Thyroid gland (tissue), 4 donors: ENCODE results near the gene CPNE8. TPM values are rescaled to one million over a fixed set of nuclear protein-coding genes. Genes with fewer than 3 reads are reported as not detected.

Experiments
- DNase-seq, 2 donors: peaks; one replicate each; pipeline ENCODE4 v3.0.0-alpha.2; 2019
- H3K27ac ChIP-seq, 3 donors: fragments of 200-600 bp; sonication (generic); 1 replicate in 2 of 3; 2 replicates in 1 of 3; pipeline ENCODE4 v1.5.1; 2016 to 2019; ENCODE audit warnings: mild to moderate bottlenecking in 1 of 3, moderate library complexity in 1 of 3
- H3K27me3 ChIP-seq: fragments of 200-600 bp; sonication (generic); one replicate; pipeline ENCODE4 v1.5.1; 2019
- H3K36me3 ChIP-seq, 2 donors: fragments of 200-600 bp; sonication (generic); one replicate each; pipeline ENCODE4 v1.5.1; 2016 to 2019
- H3K4me1 ChIP-seq, 2 donors: fragments of 200-600 bp; sonication (generic); one replicate each; pipeline ENCODE4 v1.5.1; 2017 to 2019
- H3K4me3 ChIP-seq, 3 donors: fragments of 200-600 bp; sonication (generic); replicated peaks in 1 of 3; 1 replicate in 2 of 3; 2 replicates in 1 of 3; pipeline ENCODE4 v1.5.1; 2016; ENCODE audit warnings: mild to moderate bottlenecking in 1 of 3
- H3K9me3 ChIP-seq: fragments of 200-600 bp; sonication (generic); one replicate; pipeline ENCODE4 v1.5.1; 2017
- POLR2A ChIP-seq, 2 donors: fragments of 450-650 bp; IDR thresholded peaks; one replicate each; pipeline ENCODE4 v1.6.1; 2017; ENCODE audit warnings: antibody characterized with exemption in 2 of 2, mild to moderate bottlenecking in 2 of 2, moderate library complexity in 1 of 2
- WGBS, 2 donors: methylation state at CpG; one replicate each; pipeline ENCODE4 v1.1.5; 2017; 5-methylcytosine and 5-hydroxymethylcytosine counted together
- intact Hi-C: fragments of 100-400 bp; cut with DNase I; formaldehyde crosslinking; loops from one replicate; pipeline ENCODE4 v1.15.1; 2023
- total RNA-seq, 4 donors: library from RNA; depleted of rRNA; stranded (reverse); fragments of >200 nt; gene quantifications; one replicate each; pipeline ENCODE4 v1.2.3, GENCODE V29; 2016
- TF ChIP-seq, protein P1 (sequence below), 6 experiments: fragments of 200-600 bp in 3 of 6; fragments of 450-650 bp in 3 of 6; sonication (generic) in 3 of 6; IDR thresholded peaks; one replicate each; pipeline ENCODE4 v1.5.1; 2016 to 2019; ENCODE audit warnings: antibody characterized with exemption in 6 of 6, mild to moderate bottlenecking in 2 of 6, inconsistent platforms in 1 of 6, moderate library complexity in 1 of 6

Gene CPNE8
- total RNA-seq, 4 donors from 2014 or later: 19.1 to 32.0 (median 26.0) TPM

DNA sequence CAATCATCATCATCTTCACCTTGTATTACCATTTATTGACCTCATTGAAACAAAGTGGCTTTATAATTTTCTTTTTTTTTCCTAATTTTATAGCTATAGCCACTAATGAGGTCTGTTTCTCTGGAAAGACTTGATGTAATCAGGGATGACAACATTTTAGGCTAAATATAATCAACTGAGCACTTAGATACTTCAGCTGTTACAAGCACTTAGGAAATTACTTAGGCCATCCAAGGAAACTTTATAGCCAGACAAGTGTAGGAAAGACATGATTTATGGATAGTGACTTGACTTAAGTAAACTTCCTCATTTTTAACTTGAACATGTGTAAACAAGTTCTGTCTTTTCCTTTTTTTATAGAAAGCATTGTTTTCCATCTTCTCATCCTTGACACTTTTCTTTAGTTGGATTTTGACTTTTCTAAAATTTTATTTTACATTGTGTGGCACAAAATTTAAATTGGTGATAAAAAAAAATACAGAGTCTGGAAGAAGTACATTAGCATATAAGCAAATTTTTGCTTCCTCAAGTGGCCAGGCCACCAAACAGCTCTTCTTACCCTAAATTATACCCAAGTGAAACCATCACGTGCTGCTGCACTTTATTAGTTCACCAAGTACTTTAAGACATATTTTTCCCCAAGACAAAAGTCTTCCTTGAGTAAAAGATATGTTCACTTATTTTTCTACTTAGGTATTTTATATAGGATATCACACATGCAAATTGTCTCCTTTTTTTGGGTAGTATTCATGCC, 15.1 kb downstream of the CPNE8 start:
- WGBS, 2 donors: 76 to 82% methylated on average over 1 of the region's 1 CpG
- no peak for TF ChIP-seq POLR2A (IDR thresholded peaks at IDR 0.05)
- H3K4me3 ChIP-seq: no peak overlapping the region
- no peaks in the 10 kb centered on the region for H3K36me3 ChIP-seq
- H3K27ac ChIP-seq: no peak overlapping the region
- no peaks in the 10 kb centered on the region for H3K27me3 ChIP-seq
- H3K4me1 ChIP-seq: peaks cover 5 to 7% of the 10 kb centered on the region in 2 donors
- H3K9me3 ChIP-seq: no peaks in the 10 kb centered on the region
- DNase-seq: no peak
- intact Hi-C loops: no loop called here

DNA sequence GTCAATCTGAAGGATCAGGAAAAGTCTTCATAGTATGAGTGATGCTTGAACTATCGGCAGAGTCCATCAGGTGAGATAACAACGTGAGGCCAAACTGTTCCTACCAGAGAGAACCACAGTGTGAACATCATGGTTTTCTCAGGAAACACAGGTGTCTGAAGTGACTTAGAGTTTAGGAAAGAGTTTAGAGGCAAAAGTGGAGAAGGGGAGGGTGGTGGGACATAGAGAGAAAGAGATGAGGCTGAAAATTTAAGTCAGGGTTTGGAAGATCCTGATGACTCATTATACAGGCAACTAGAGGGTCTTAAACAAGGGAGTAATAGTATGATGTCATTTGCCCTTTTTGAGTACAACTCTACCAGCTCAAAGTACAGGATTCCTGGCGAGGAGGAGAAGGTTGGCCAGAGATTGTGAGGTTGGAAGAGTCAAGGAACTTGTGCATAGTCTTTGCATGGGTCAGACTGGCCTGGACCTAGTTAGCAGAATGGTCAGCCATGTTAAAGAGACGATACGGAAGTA, 16.0 kb downstream of the CPNE8 start:
- H3K27me3 ChIP-seq: no peaks in the 10 kb centered on the region
- WGBS, 2 donors: 95 to 97% methylated on average over 5 of the region's 5 CpGs
- DNase-seq: no peak
- H3K4me3 ChIP-seq: no peak overlapping the region
- no peak for TF ChIP-seq POLR2A (IDR thresholded peaks at IDR 0.05)
- TF ChIP-seq, protein P1, sequence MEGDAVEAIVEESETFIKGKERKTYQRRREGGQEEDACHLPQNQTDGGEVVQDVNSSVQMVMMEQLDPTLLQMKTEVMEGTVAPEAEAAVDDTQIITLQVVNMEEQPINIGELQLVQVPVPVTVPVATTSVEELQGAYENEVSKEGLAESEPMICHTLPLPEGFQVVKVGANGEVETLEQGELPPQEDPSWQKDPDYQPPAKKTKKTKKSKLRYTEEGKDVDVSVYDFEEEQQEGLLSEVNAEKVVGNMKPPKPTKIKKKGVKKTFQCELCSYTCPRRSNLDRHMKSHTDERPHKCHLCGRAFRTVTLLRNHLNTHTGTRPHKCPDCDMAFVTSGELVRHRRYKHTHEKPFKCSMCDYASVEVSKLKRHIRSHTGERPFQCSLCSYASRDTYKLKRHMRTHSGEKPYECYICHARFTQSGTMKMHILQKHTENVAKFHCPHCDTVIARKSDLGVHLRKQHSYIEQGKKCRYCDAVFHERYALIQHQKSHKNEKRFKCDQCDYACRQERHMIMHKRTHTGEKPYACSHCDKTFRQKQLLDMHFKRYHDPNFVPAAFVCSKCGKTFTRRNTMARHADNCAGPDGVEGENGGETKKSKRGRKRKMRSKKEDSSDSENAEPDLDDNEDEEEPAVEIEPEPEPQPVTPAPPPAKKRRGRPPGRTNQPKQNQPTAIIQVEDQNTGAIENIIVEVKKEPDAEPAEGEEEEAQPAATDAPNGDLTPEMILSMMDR (IDR thresholded peaks at IDR 0.05): no peak
- intact Hi-C loops: no loop called here
- H3K27ac ChIP-seq: no peak overlapping the region
- peaks cover 5 to 7% of the 10 kb centered on the region in 2 donors for H3K4me1 ChIP-seq
- H3K9me3 ChIP-seq: no peaks in the 10 kb centered on the region
- no peaks in the 10 kb centered on the region for H3K36me3 ChIP-seq

DNA sequence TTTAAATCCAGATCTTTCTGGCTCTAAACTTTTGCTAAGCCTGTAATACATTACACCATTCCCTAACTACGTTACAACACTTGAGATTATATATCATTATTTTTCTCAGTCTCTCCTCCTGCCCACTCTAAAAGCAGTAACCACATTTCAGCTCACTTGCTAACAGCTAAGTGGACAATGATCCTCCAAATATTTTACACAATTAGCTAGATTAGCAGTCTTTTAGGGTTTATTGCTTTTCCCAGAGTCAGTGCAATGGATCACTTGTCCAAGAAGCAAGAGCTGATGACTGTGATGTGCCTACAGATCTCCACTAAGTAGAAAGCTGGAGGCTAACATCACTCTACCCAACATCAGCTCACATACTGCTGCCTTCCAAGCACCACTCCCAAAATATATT, 17.6 kb downstream of the CPNE8 start:
- WGBS, 2 donors: 86 to 87% methylated on average over 1 of the region's 1 CpG
- Histone ChIP-seq H3K4me3 (no peak overlapping the region), H3K27ac (no peak overlapping the region), H3K9me3 (no peaks in the 10 kb centered on the region), H3K4me1 (peaks cover 5 to 7% of the 10 kb centered on the region in 2 donors), H3K27me3 (no peaks in the 10 kb centered on the region), H3K36me3 (no peaks in the 10 kb centered on the region)
- no peak for DNase-seq
- intact Hi-C loops: no loop called here
- no peak for TF ChIP-seq POLR2A (IDR thresholded peaks at IDR 0.05)
- TF ChIP-seq, protein P1 (IDR thresholded peaks at IDR 0.05): no peak

DNA sequence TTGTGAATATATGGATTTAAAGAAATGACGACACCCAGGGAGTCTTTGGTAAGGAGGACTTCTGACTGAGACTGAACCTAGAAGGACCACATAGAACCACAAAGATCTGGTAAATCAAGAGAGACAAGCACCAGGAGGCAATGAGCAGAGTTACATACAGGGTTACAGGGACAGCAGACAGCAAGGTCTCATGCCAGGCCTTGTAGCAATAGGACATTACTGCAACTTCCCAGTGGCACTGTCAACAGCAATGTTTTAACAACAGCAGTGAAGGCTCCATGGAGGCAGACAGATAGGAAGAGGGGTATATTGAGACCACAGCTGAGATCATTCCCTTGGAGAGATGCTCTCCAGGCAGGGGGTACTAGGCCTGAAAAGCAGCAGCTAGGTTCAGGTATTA, 18.5 kb downstream of the CPNE8 start:
- no peaks in the 10 kb centered on the region for H3K27me3 ChIP-seq
- WGBS, 2 donors: 96 to 98% methylated on average over 1 of the region's 1 CpG
- intact Hi-C loops: no loop called here
- DNase-seq: no peak
- peaks cover 2 to 3% of the 10 kb centered on the region in 2 donors for H3K4me1 ChIP-seq
- no peaks in the 10 kb centered on the region for H3K9me3 ChIP-seq
- no peak for TF ChIP-seq POLR2A (IDR thresholded peaks at IDR 0.05)
- no peak overlapping the region for H3K27ac ChIP-seq
- no peak overlapping the region for H3K4me3 ChIP-seq
- H3K36me3 ChIP-seq: no peaks in the 10 kb centered on the region

DNA sequence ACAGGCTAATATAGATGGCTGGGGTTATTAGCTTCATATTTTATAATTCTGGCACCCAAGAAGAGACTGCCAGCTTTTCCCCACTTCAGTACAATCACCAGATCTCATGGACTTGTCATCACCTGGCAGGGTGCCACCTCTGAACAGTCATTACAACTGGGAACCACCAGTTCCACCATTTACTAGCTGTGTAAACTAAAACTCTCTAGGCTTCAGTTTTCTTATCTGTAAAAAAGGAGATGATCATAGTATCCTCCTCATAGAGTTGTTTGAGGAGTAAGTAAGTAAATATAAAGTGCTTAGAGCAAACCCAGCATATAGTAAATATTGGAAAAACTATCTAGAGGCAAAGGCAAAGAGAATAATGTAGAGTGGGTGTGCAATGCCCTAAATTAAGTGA, 19.3 kb downstream of the CPNE8 start:
- TF ChIP-seq POLR2A (IDR thresholded peaks at IDR 0.05): no peak
- TF ChIP-seq, protein P1 (IDR thresholded peaks at IDR 0.05): no peak
- H3K27ac ChIP-seq: no peak overlapping the region
- peak; percentile 20 to 35 for DNase-seq
- H3K9me3 ChIP-seq: no peaks in the 10 kb centered on the region
- no peak overlapping the region for H3K4me3 ChIP-seq
- no peaks in the 10 kb centered on the region for H3K27me3 ChIP-seq
- no peaks in the 10 kb centered on the region for H3K36me3 ChIP-seq
- intact Hi-C loops: no loop called here
- H3K4me1 ChIP-seq: no peaks in the 10 kb centered on the region

DNA sequence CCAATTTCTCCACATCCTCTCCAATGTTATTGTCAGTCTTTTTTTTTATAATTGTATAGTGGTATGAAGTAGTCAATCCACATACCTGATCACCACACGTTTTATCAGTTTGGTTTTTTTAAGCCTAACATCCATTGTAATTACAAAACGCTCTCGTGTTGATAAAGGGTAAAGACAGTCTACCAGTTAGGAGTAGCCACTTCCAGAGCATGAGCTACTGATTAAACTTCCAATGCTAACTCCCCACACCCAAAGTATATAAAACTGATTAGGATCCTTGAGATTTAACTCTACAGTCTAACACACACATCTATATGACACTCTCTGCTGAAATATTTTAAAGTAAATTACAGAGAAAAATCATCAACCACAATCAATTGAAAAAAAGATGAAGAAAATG, 20.7 kb downstream of the CPNE8 start:
- TF ChIP-seq, protein P1 (IDR thresholded peaks at IDR 0.05): no peak
- no peak for DNase-seq
- Histone ChIP-seq H3K27me3 (no peaks in the 10 kb centered on the region), H3K36me3 (no peaks in the 10 kb centered on the region), H3K4me3 (no peak overlapping the region), H3K9me3 (no peaks in the 10 kb centered on the region), H3K27ac (no peak overlapping the region), H3K4me1 (no peaks in the 10 kb centered on the region)
- WGBS, 2 donors: 69 to 70% methylated on average over 3 of the region's 3 CpGs
- intact Hi-C loops: no loop called here
